Measurements from ENCODE around the gene DMD. TPM values are rescaled to one million over a fixed set of nuclear protein-coding genes. Genes with fewer than 3 reads are reported as not detected.

DMD gene
- polyA plus RNA-seq, 4 donors: 1.6 to 11.6 (median 2.9) TPM

DNA sequence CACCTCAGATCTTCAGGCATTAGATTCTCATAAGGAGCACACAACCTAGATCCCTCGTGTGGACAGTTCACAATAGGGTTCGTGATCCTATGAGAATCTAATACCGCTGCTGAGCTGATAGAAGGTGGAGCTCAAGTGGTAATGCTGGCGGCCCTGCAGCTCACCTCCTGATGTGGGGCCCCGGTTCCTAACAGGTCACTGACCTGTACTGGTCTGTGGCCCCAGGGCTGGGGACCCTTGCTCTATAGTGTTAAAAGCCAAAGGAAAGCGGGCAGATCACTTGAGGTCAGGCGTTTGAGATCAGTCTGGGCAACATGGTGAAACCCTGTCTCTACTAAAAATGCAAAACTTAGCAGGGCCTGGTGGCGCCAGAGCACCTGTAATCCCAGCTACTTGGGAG lies 1092.5 kb downstream of the DMD start:
- WGBS, 3 donors: 80 to 92% (median 89%) methylated on average over 8 of the region's 8 CpGs

DNA sequence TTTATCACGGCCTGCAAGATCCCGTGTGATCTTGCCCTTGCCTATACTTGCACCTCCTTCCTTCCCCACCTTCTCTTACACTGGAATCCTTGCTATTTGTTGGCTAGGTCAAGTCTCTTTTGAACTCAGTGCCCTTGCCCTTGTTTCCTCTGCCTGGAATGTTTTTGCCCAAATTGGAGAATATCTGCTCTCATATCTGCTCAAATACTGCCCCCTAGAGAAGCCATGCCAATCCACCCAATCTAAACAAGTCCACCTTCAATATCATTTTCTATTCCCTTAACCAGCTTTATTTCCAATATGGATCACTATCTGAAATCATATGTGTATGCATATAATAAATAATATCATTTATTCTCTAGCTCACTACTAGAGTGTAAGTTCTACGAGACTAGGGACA lies 1095.3 kb downstream of the DMD start:
- no peaks in the 10 kb centered on the region for H3K9me3 ChIP-seq (ENCODE audit: control insufficient read depth in 2 of 2, insufficient read depth in 1 of 2, low read depth in 1 of 2, low read length in 1 of 2)
- H3K36me3 ChIP-seq (ENCODE audit: control insufficient read depth in 3 of 3, insufficient read depth in 2 of 3, low read depth in 1 of 3, low read length in 3 of 3): no peaks in the 10 kb centered on the region
- no peaks in the 10 kb centered on the region for H3K4me1 ChIP-seq (ENCODE audit: control insufficient read depth in 3 of 3, insufficient read depth in 2 of 3, low read depth in 1 of 3, low read length in 2 of 3)
- WGBS, 3 donors: 73 to 83% (median 79%) methylated on average over 3 of the region's 3 CpGs
- no peaks in the 10 kb centered on the region for H3K27me3 ChIP-seq (ENCODE audit: control insufficient read depth in 3 of 3, insufficient read depth in 3 of 3, low read length in 3 of 3)
- FAIRE-seq: no peak
- no peak overlapping the region for H3K4me3 ChIP-seq (ENCODE audit: low read depth in 1 of 3, low read length in 3 of 3)
- DNase-seq: no peak
- no peak overlapping the region for H3K27ac ChIP-seq (ENCODE audit: low read depth in 1 of 3, low read length in 2 of 3)

More for the DNA sequence above, 1092.5 kb downstream of the DMD start:
- Histone ChIP-seq H3K4me3 (ENCODE audit: low read depth in 1 of 3, low read length in 3 of 3) (no peak overlapping the region), H3K27me3 (ENCODE audit: control insufficient read depth in 3 of 3, insufficient read depth in 3 of 3, low read length in 3 of 3) (no peaks in the 10 kb centered on the region), H3K36me3 (ENCODE audit: control insufficient read depth in 3 of 3, insufficient read depth in 2 of 3, low read depth in 1 of 3, low read length in 3 of 3) (no peaks in the 10 kb centered on the region), H3K9me3 (ENCODE audit: control insufficient read depth in 2 of 2, insufficient read depth in 1 of 2, low read depth in 1 of 2, low read length in 1 of 2) (no peaks in the 10 kb centered on the region), H3K4me1 (ENCODE audit: control insufficient read depth in 3 of 3, insufficient read depth in 2 of 3, low read depth in 1 of 3, low read length in 2 of 3) (no peaks in the 10 kb centered on the region), H3K27ac (ENCODE audit: low read depth in 1 of 3, low read length in 2 of 3) (no peak overlapping the region)
- DNase-seq (no peak), FAIRE-seq (no peak)

- DNase-seq (no peak), FAIRE-seq (no peak)
- Histone ChIP-seq H3K4me3 (ENCODE audit: low read depth in 1 of 3, low read length in 3 of 3) (no peak overlapping the region), H3K9me3 (ENCODE audit: control insufficient read depth in 2 of 2, insufficient read depth in 1 of 2, low read depth in 1 of 2, low read length in 1 of 2) (no peaks in the 10 kb centered on the region), H3K36me3 (ENCODE audit: control insufficient read depth in 3 of 3, insufficient read depth in 2 of 3, low read depth in 1 of 3, low read length in 3 of 3) (no peaks in the 10 kb centered on the region), H3K4me1 (ENCODE audit: control insufficient read depth in 3 of 3, insufficient read depth in 2 of 3, low read depth in 1 of 3, low read length in 2 of 3) (no peaks in the 10 kb centered on the region), H3K27ac (ENCODE audit: low read depth in 1 of 3, low read length in 2 of 3) (no peak overlapping the region), H3K27me3 (ENCODE audit: control insufficient read depth in 3 of 3, insufficient read depth in 3 of 3, low read length in 3 of 3) (no peaks in the 10 kb centered on the region)
- 46 to 73% (median 71%) methylated on average over 4 of the region's 4 CpGs for WGBS, 3 donors
Measured at GRCh38 chrX:32087663-32088062, 1123.7 kb downstream of the DMD start.

- FAIRE-seq (no peak), DNase-seq (no peak)
- WGBS, 3 donors: 84 to 92% (median 89%) methylated on average over 7 of the region's 7 CpGs
- H3K4me3 ChIP-seq (ENCODE audit: low read depth in 1 of 3, low read length in 3 of 3): no peak overlapping the region
- no peak overlapping the region for H3K27ac ChIP-seq (ENCODE audit: low read depth in 1 of 3, low read length in 2 of 3)
- no peaks in the 10 kb centered on the region for H3K9me3 ChIP-seq (ENCODE audit: control insufficient read depth in 2 of 2, insufficient read depth in 1 of 2, low read depth in 1 of 2, low read length in 1 of 2)
- H3K27me3 ChIP-seq (ENCODE audit: control insufficient read depth in 3 of 3, insufficient read depth in 3 of 3, low read length in 3 of 3): no peaks in the 10 kb centered on the region
- no peaks in the 10 kb centered on the region for H3K36me3 ChIP-seq (ENCODE audit: control insufficient read depth in 3 of 3, insufficient read depth in 2 of 3, low read depth in 1 of 3, low read length in 3 of 3)
- H3K4me1 ChIP-seq (ENCODE audit: control insufficient read depth in 3 of 3, insufficient read depth in 2 of 3, low read depth in 1 of 3, low read length in 2 of 3): peaks cover 0 to 2% (median 0%) of the 10 kb centered on the region in 3 donors
Measured at GRCh38 chrX:32084757-32085156, 1126.6 kb downstream of the DMD start.

DNA sequence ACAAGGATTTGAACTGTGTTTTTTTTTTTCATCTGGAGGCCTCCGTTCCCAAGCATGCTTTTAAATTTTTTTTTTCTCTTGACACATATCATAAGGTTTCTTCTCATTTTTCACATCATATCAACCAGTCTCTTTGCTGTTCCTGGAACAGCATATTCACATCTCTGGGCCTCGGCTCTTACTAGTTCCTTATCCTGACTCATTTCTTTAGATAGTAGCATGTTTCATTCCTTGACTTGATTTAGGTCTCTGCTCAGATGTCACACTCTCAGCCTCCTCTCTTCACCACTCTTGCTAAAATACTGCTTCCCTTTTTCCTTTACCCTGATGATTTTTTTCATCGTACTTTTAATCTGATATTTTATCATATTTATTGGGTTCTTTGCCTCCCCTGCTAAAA lies 1163.1 kb downstream of the DMD start:
- no peak overlapping the region for H3K27ac ChIP-seq (ENCODE audit: low read depth in 1 of 3, low read length in 2 of 3)
- no peak overlapping the region for H3K4me3 ChIP-seq (ENCODE audit: low read depth in 1 of 3, low read length in 3 of 3)
- DNase-seq (no peak), FAIRE-seq (no peak)
- 67 to 92% (median 89%) methylated on average over 3 of the region's 3 CpGs for WGBS, 3 donors
- H3K27me3 ChIP-seq (ENCODE audit: control insufficient read depth in 3 of 3, insufficient read depth in 3 of 3, low read length in 3 of 3): no peaks in the 10 kb centered on the region
- H3K9me3 ChIP-seq (ENCODE audit: control insufficient read depth in 2 of 2, insufficient read depth in 1 of 2, low read depth in 1 of 2, low read length in 1 of 2): no peaks in the 10 kb centered on the region
- H3K36me3 ChIP-seq (ENCODE audit: control insufficient read depth in 3 of 3, insufficient read depth in 2 of 3, low read depth in 1 of 3, low read length in 3 of 3): no peaks in the 10 kb centered on the region
- H3K4me1 ChIP-seq (ENCODE audit: control insufficient read depth in 3 of 3, insufficient read depth in 2 of 3, low read depth in 1 of 3, low read length in 2 of 3): no peaks in the 10 kb centered on the region

DNA sequence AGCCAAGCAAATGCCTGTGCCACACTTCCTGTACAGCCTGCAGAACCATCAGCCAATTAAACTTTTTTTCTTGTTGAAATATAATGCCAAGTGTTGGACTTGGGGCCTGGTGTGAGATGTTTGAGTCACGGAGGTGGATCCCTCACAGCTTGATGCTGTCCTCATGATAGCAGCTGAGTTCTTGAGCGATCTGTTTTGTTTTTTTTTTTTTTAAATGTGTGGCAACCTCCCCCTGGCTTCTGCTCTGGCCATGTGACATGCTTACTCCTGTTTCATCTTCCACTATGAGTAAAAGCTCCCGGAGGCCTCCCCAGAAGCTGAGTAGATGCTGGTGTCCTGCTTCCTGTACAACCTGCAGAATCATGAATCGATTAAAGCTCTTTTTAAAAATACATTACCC lies 1166.2 kb downstream of the DMD start:
- H3K27me3 ChIP-seq (ENCODE audit: control insufficient read depth in 3 of 3, insufficient read depth in 3 of 3, low read length in 3 of 3): no peaks in the 10 kb centered on the region
- H3K27ac ChIP-seq (ENCODE audit: low read depth in 1 of 3, low read length in 2 of 3): no peak overlapping the region
- FAIRE-seq (no peak), DNase-seq (no peak)
- H3K36me3 ChIP-seq (ENCODE audit: control insufficient read depth in 3 of 3, insufficient read depth in 2 of 3, low read depth in 1 of 3, low read length in 3 of 3): no peaks in the 10 kb centered on the region
- H3K9me3 ChIP-seq (ENCODE audit: control insufficient read depth in 2 of 2, insufficient read depth in 1 of 2, low read depth in 1 of 2, low read length in 1 of 2): no peaks in the 10 kb centered on the region
- H3K4me1 ChIP-seq (ENCODE audit: control insufficient read depth in 3 of 3, insufficient read depth in 2 of 3, low read depth in 1 of 3, low read length in 2 of 3): no peaks in the 10 kb centered on the region
- H3K4me3 ChIP-seq (ENCODE audit: low read depth in 1 of 3, low read length in 3 of 3): no peak overlapping the region
- WGBS, 3 donors: 79 to 86% (median 83%) methylated on average over 3 to 4 of the region's 4 CpGs

GRCh38 chrX:32041181-32041580 lies 1170.2 kb downstream of the DMD start:
- H3K9me3 ChIP-seq (ENCODE audit: control insufficient read depth in 2 of 2, insufficient read depth in 1 of 2, low read depth in 1 of 2, low read length in 1 of 2): no peaks in the 10 kb centered on the region
- no peaks in the 10 kb centered on the region for H3K27me3 ChIP-seq (ENCODE audit: control insufficient read depth in 3 of 3, insufficient read depth in 3 of 3, low read length in 3 of 3)
- WGBS, 3 donors: 74 to 91% (median 77%) methylated on average over 4 of the region's 4 CpGs
- FAIRE-seq: no peak
- H3K4me1 ChIP-seq (ENCODE audit: control insufficient read depth in 3 of 3, insufficient read depth in 2 of 3, low read depth in 1 of 3, low read length in 2 of 3): no peaks in the 10 kb centered on the region
- no peak for DNase-seq
- H3K4me3 ChIP-seq (ENCODE audit: low read depth in 1 of 3, low read length in 3 of 3): no peak overlapping the region
- no peaks in the 10 kb centered on the region for H3K36me3 ChIP-seq (ENCODE audit: control insufficient read depth in 3 of 3, insufficient read depth in 2 of 3, low read depth in 1 of 3, low read length in 3 of 3)
- H3K27ac ChIP-seq (ENCODE audit: low read depth in 1 of 3, low read length in 2 of 3): no peak overlapping the region

- no peak for FAIRE-seq
Measured at GRCh38 chrX:32026772-32027171, 1184.6 kb downstream of the DMD start.

DNA sequence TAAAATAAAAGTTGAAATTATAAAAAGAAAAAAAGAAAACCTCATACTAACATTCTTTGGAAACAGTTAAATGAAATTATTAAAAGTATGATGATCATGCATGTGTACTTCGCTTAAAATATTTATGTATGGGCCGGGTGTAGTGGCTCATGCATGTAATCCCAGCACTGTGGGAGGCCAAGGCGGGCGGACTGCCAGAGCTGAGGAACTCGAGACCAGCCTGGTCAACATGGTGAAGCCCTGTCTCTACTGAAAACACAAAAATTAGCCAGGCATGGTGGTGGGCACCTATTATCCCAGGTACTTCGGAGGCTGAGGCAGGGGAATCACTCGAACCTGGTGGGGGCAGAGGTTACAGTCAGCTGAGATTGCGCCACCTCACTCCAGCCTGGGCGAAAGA lies 1187.3 kb downstream of the DMD start:
- Histone ChIP-seq H3K9me3 (ENCODE audit: control insufficient read depth in 2 of 2, insufficient read depth in 1 of 2, low read depth in 1 of 2, low read length in 1 of 2) (no peaks in the 10 kb centered on the region), H3K36me3 (ENCODE audit: control insufficient read depth in 3 of 3, insufficient read depth in 2 of 3, low read depth in 1 of 3, low read length in 3 of 3) (no peaks in the 10 kb centered on the region), H3K4me1 (ENCODE audit: control insufficient read depth in 3 of 3, insufficient read depth in 2 of 3, low read depth in 1 of 3, low read length in 2 of 3) (no peaks in the 10 kb centered on the region), H3K4me3 (ENCODE audit: low read depth in 1 of 3, low read length in 3 of 3) (no peak overlapping the region), H3K27me3 (ENCODE audit: control insufficient read depth in 3 of 3, insufficient read depth in 3 of 3, low read length in 3 of 3) (no peaks in the 10 kb centered on the region), H3K27ac (ENCODE audit: low read depth in 1 of 3, low read length in 2 of 3) (no peak overlapping the region)
- 84 to 90% (median 88%) methylated on average over 9 of the region's 9 CpGs for WGBS, 3 donors
- no peak for DNase-seq
- FAIRE-seq: no peak

More at GRCh38 chrX:32026772-32027171, 1184.6 kb downstream of the DMD start:
- Histone ChIP-seq H3K27me3 (ENCODE audit: control insufficient read depth in 3 of 3, insufficient read depth in 3 of 3, low read length in 3 of 3) (no peaks in the 10 kb centered on the region), H3K36me3 (ENCODE audit: control insufficient read depth in 3 of 3, insufficient read depth in 2 of 3, low read depth in 1 of 3, low read length in 3 of 3) (no peaks in the 10 kb centered on the region), H3K9me3 (ENCODE audit: control insufficient read depth in 2 of 2, insufficient read depth in 1 of 2, low read depth in 1 of 2, low read length in 1 of 2) (no peaks in the 10 kb centered on the region), H3K4me1 (ENCODE audit: control insufficient read depth in 3 of 3, insufficient read depth in 2 of 3, low read depth in 1 of 3, low read length in 2 of 3) (no peaks in the 10 kb centered on the region), H3K4me3 (ENCODE audit: low read depth in 1 of 3, low read length in 3 of 3) (no peak overlapping the region), H3K27ac (ENCODE audit: low read depth in 1 of 3, low read length in 2 of 3) (no peak overlapping the region)
- DNase-seq: no peak
- WGBS, 3 donors: 65 to 84% (median 82%) methylated on average over 3 of the region's 3 CpGs

Measured in small intestine (tissue), 7 donors.